ENCODE measurements around the gene BRICD5.

Gene BRICD5

GRCh38 chr16:2181952-2182351, 28.7 kb downstream of the BRICD5 start:
- Histone ChIP-seq H3K9ac (ENCODE audit: low read depth, low read length) (no peak overlapping the region), H3K27me3 (ENCODE audit: control insufficient read depth, insufficient read depth, low read length) (no peaks in the 10 kb centered on the region), H3K4me1 (ENCODE audit: control insufficient read depth, insufficient read depth, low read length) (no peaks in the 10 kb centered on the region), H3K4me3 (ENCODE audit: low read depth, low read length) (no peak overlapping the region), H3K36me3 (ENCODE audit: control insufficient read depth, insufficient read depth, low read length) (peaks cover 6% of the 10 kb centered on the region), H3K9me3 (ENCODE audit: control insufficient read depth, insufficient read depth, low read length) (no peaks in the 10 kb centered on the region)

DNA sequence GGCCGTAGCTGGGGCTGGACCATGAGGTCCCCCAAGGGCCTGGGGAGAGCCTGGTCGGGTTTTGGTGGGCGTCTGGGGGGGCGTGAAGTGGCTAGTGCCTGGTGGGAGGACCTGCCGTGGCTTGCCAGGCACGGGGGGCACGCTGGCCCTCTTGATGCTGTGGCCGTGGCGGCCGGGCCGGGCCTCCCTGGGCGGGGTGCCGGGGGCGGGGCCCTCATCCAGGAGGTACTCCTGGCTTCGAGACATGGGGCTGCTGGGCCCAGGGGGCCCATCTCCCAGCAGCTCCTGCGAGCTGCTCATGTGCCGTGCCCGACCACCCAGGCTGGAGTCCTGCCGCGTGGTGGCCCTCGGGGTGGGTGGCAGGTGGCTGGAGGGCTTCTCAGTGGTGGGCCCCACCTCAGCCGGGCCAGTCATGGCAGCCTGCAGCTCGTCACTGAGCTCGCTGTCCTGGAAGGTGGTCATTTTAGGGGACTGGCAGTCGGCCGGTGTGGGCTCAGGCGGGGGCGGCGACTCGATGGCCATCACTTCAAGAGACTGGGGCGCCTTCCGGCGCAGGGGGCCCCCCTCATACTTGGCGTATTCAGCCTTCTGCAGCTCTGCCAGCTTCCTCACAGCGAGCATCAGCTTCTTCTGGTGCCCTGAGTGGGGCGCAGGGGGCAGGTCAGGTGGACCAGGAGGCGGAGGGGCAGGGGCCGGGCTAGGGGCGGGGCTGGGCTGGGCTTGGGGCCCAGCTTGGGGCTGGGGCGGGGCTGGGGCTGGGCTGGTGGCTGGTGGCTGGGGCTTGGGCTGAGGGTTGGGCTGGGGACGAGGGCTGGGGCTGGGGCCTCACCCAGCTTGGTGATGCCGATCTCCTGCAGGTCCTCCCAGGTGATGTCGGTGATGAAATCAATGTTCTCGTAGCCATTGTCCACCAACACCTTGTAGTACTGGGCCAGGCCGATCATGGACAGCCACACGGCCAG, 29.4 kb downstream of the BRICD5 start:
- H3K9me3 ChIP-seq (ENCODE audit: control insufficient read depth, insufficient read depth, low read length), result no peaks in the 10 kb centered on the region
- H3K4me1 ChIP-seq (ENCODE audit: control insufficient read depth, insufficient read depth, low read length), result no peaks in the 10 kb centered on the region
- H3K9ac ChIP-seq (ENCODE audit: low read depth, low read length), result no peak overlapping the region
- H3K27me3 ChIP-seq (ENCODE audit: control insufficient read depth, insufficient read depth, low read length), result no peaks in the 10 kb centered on the region
- peaks cover 11% of the 10 kb centered on the region for H3K36me3 ChIP-seq (ENCODE audit: control insufficient read depth, insufficient read depth, low read length)
- H3K4me3 ChIP-seq (ENCODE audit: low read depth, low read length), result no peak overlapping the region

DNA sequence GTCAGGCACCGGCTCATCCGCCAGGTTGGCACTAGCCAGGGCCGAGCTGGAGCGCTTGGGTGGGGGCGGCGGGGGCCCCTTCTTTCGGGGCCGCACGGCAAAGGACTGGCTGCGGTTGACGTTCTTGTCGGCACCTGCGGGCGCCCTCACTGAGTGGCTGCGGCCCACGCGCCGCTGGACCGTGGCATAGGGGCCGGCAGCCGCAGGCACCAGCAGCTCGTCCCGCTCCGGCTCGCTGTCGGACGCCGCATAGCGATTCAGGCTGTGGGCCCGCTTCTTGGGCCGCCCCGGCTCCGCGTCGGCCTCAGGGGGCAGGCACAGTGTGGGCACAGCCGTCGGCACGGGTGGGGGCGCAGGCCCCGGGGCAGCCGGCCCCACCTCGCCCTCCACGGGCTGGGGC, 30.2 kb downstream of the BRICD5 start:
- Histone ChIP-seq H3K4me3 (ENCODE audit: low read depth, low read length) (no peak overlapping the region), H3K9me3 (ENCODE audit: control insufficient read depth, insufficient read depth, low read length) (no peaks in the 10 kb centered on the region), H3K9ac (ENCODE audit: low read depth, low read length) (no peak overlapping the region), H3K4me1 (ENCODE audit: control insufficient read depth, insufficient read depth, low read length) (no peaks in the 10 kb centered on the region), H3K36me3 (ENCODE audit: control insufficient read depth, insufficient read depth, low read length) (peaks cover 19% of the 10 kb centered on the region), H3K27me3 (ENCODE audit: control insufficient read depth, insufficient read depth, low read length) (no peaks in the 10 kb centered on the region)

DNA sequence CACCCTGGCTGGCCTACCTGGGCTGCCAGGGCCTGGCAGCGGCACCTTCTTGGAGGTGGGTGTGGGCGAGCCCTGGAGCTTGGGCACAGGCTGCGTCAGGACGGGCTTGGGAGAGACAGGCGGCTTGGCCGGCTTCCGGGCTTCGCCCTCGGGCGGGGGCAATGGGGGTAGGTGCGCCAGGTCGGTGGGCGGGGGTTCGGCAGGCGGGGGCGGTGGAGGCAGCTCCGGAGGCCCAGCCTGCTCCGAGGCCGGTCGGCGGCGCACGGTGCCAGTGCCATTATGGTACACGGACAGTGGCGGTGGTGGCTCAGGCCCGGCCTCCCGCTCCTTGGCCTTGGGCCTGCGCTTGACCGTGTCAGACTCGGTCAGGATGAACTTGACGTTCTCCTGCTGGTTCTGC, 31.1 kb downstream of the BRICD5 start:
- H3K4me1 ChIP-seq (ENCODE audit: control insufficient read depth, insufficient read depth, low read length), result no peaks in the 10 kb centered on the region
- no peaks in the 10 kb centered on the region for H3K9me3 ChIP-seq (ENCODE audit: control insufficient read depth, insufficient read depth, low read length)
- no peak overlapping the region for H3K4me3 ChIP-seq (ENCODE audit: low read depth, low read length)
- H3K27me3 ChIP-seq (ENCODE audit: control insufficient read depth, insufficient read depth, low read length), result no peaks in the 10 kb centered on the region
- H3K36me3 ChIP-seq (ENCODE audit: control insufficient read depth, insufficient read depth, low read length), result peaks cover 26% of the 10 kb centered on the region
- no peak overlapping the region for H3K9ac ChIP-seq (ENCODE audit: low read depth, low read length)

DNA sequence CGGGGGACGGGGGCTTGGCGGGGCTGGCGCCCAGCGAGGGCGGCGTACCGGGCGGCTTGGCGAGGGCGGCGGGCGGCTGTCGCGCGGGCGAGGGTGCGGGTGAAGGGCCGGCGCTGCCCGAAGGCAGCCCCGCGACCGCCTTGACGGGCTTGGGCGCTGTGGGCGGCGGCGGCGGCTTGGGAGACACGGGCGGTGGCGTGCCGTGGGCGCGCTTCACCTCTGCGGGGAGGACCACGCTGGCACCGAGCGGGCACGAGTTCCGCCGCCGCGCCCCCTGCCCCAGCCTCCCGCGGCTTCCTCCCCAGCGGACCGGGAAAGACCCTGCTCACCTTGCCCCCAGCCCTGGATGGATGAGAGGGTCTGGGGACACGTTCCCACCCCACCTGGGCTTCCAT, 31.6 kb downstream of the BRICD5 start:
- Histone ChIP-seq H3K9ac (ENCODE audit: low read depth, low read length) (no peak overlapping the region), H3K9me3 (ENCODE audit: control insufficient read depth, insufficient read depth, low read length) (no peaks in the 10 kb centered on the region), H3K36me3 (ENCODE audit: control insufficient read depth, insufficient read depth, low read length) (peaks cover 31% of the 10 kb centered on the region), H3K27me3 (ENCODE audit: control insufficient read depth, insufficient read depth, low read length) (no peaks in the 10 kb centered on the region), H3K4me3 (ENCODE audit: low read depth, low read length) (no peak overlapping the region), H3K4me1 (ENCODE audit: control insufficient read depth, insufficient read depth, low read length) (no peaks in the 10 kb centered on the region)

DNA sequence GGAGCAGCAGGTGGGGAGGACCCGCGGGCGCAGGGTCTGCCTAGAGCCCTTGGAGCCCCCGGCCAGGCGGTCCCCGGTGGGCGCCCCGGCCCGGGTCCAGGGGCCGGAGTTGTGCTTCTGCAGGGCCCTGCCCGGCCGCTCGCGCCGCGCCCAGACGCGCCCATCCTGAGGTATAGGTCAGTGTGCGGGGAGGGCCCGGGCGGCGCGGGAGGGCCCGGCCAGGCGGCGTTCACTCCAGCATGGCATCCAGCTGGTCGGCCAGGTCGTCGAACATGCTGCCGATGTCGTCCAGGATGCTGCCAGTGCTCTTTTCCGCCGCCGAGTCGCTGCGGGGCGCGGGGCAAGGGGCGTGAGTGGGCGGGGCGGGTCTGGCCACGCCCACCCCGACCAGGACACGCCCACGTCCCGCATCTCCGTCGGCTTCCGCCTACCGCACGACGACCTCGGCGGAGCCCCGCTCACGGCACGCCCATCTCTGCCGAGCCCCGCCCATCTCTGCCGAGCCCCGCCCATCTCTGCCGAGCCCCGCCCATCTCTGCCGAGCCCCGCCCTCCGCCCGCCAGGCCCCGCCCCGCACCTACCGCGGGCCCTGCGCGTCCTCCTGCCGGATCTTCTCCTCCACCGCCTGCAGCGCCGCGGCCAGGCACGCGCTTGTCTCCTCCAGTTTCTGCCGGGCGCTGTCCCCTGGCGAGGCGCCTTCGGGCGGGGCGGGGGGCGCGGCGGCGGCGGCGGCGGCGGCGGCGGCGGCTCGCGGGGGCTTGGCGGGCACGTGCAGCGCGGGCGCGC, 32.1 kb downstream of the BRICD5 start:
- Histone ChIP-seq H3K4me3 (ENCODE audit: low read depth, low read length) (no peak overlapping the region), H3K9me3 (ENCODE audit: control insufficient read depth, insufficient read depth, low read length) (no peaks in the 10 kb centered on the region), H3K36me3 (ENCODE audit: control insufficient read depth, insufficient read depth, low read length) (peaks cover 34% of the 10 kb centered on the region), H3K9ac (ENCODE audit: low read depth, low read length) (no peak overlapping the region), H3K27me3 (ENCODE audit: control insufficient read depth, insufficient read depth, low read length) (no peaks in the 10 kb centered on the region), H3K4me1 (ENCODE audit: control insufficient read depth, insufficient read depth, low read length) (no peaks in the 10 kb centered on the region)

DNA sequence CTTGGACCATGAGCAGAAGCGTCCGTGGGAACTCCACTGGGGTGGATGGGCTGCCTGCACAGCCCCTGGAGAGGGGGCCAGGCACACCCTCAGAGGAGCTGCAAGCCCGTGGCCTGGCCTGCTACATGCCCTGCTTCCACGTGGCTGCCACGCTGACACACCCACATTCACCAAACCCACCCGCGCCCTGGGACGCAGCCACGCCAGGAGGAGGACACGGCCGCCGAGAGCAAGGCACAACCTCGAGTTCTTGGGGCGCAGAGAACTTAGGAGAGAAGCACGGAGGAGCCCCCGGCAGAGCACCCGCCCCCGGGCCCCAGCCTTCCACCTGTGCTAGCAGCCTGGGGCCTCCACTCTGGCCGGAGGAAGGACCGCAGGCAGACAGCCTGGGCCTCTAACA, 33.1 kb downstream of the BRICD5 start:
- Histone ChIP-seq H3K27me3 (ENCODE audit: control insufficient read depth, insufficient read depth, low read length) (no peaks in the 10 kb centered on the region), H3K9ac (ENCODE audit: low read depth, low read length) (no peak overlapping the region), H3K36me3 (ENCODE audit: control insufficient read depth, insufficient read depth, low read length) (peaks cover 36% of the 10 kb centered on the region), H3K4me1 (ENCODE audit: control insufficient read depth, insufficient read depth, low read length) (no peaks in the 10 kb centered on the region), H3K4me3 (ENCODE audit: low read depth, low read length) (no peak overlapping the region), H3K9me3 (ENCODE audit: control insufficient read depth, insufficient read depth, low read length) (no peaks in the 10 kb centered on the region)

- Histone ChIP-seq H3K9me3 (ENCODE audit: control insufficient read depth, insufficient read depth, low read length) (no peaks in the 10 kb centered on the region), H3K27me3 (ENCODE audit: control insufficient read depth, insufficient read depth, low read length) (no peaks in the 10 kb centered on the region), H3K4me3 (ENCODE audit: low read depth, low read length) (no peak overlapping the region), H3K4me1 (ENCODE audit: control insufficient read depth, insufficient read depth, low read length) (no peaks in the 10 kb centered on the region), H3K9ac (ENCODE audit: low read depth, low read length) (no peak overlapping the region), H3K36me3 (ENCODE audit: control insufficient read depth, insufficient read depth, low read length) (peaks cover 36% of the 10 kb centered on the region)
Observed at GRCh38 chr16:2177101-2177500, 33.6 kb downstream of the BRICD5 start.

- peaks cover 46% of the 10 kb centered on the region for H3K36me3 ChIP-seq (ENCODE audit: control insufficient read depth, insufficient read depth, low read length)
Observed at GRCh38 chr16:2176047-2176446, 34.6 kb downstream of the BRICD5 start.

DNA sequence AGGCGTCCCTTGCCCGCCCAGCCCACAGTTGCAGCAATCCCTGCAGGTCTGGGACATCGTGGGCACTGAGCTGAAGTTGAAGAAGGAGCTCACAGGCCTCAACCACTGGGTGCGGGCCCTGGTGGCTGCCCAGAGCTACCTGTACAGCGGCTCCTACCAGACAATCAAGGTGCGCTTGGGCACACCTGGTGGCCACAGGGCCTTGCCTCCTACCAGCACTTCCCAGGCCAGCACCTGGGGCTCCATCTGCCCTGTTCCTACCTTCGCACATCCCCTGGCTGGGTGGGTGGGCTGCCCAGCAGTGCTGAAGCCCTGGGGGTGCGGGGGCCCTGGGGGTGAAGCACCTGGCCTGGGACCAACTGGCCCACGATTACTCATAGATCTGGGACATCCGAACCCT, 35.2 kb downstream of the BRICD5 start:
- Histone ChIP-seq H3K4me3 (ENCODE audit: low read depth, low read length) (no peak overlapping the region), H3K9me3 (ENCODE audit: control insufficient read depth, insufficient read depth, low read length) (no peaks in the 10 kb centered on the region), H3K9ac (ENCODE audit: low read depth, low read length) (no peak overlapping the region), H3K27me3 (ENCODE audit: control insufficient read depth, insufficient read depth, low read length) (no peaks in the 10 kb centered on the region), H3K4me1 (ENCODE audit: control insufficient read depth, insufficient read depth, low read length) (no peaks in the 10 kb centered on the region), H3K36me3 (ENCODE audit: control insufficient read depth, insufficient read depth, low read length) (peaks cover 47% of the 10 kb centered on the region)

More at GRCh38 chr16:2176047-2176446, 34.6 kb downstream of the BRICD5 start:
- H3K9me3 ChIP-seq (ENCODE audit: control insufficient read depth, insufficient read depth, low read length), result no peaks in the 10 kb centered on the region
- H3K4me3 ChIP-seq (ENCODE audit: low read depth, low read length), result no peak overlapping the region
- H3K4me1 ChIP-seq (ENCODE audit: control insufficient read depth, insufficient read depth, low read length), result no peaks in the 10 kb centered on the region
- H3K27me3 ChIP-seq (ENCODE audit: control insufficient read depth, insufficient read depth, low read length), result no peaks in the 10 kb centered on the region
- H3K9ac ChIP-seq (ENCODE audit: low read depth, low read length), result no peak overlapping the region

DNA sequence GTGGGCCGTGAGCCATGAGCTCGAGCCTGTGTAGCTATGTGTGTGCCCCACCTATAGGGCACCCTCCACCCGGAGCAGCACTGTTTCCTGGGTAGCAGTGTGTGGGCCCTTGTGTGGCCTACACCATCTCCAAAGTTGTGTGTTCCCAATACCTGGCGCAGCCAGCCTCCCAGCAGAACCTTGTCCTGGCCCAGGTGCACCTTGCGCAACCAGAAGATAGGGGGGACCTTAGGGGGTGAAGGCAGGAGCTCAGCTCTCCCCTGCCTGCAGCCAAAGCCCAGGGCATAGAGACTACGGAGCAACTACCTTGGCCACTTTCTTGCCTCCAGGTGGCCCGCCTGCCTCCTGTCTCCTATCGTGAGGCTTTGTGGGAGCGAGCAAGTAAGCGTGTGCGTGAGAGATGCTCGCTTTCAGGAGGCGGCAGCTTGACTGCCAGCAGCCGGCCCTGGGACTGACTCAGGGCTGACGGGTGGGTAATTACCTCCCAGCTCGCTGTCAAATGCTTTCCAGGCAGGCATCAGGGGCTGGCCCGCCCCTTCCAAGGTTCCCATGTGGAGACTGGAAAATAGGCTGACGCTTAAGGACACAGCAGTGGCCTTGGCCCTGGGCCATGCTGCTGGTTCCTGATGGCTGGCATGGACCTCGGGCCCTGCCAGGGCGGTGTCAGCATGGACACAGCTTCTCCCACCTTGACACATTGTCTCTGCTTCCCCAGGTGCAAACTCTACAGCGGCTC, 36.1 kb downstream of the BRICD5 start:
- no peaks in the 10 kb centered on the region for H3K9me3 ChIP-seq (ENCODE audit: control insufficient read depth, insufficient read depth, low read length)
- no peaks in the 10 kb centered on the region for H3K27me3 ChIP-seq (ENCODE audit: control insufficient read depth, insufficient read depth, low read length)
- peaks cover 52% of the 10 kb centered on the region for H3K36me3 ChIP-seq (ENCODE audit: control insufficient read depth, insufficient read depth, low read length)
- H3K4me3 ChIP-seq (ENCODE audit: low read depth, low read length), result no peak overlapping the region
- H3K9ac ChIP-seq (ENCODE audit: low read depth, low read length), result no peak overlapping the region
- no peaks in the 10 kb centered on the region for H3K4me1 ChIP-seq (ENCODE audit: control insufficient read depth, insufficient read depth, low read length)
